Vagina (tissue), 2 donors: ENCODE results near the gene EDEM1.

Source experiments
- POLR2AphosphoS5 ChIP-seq, 2 donors: sonication (generic); formaldehyde crosslinking; IDR thresholded peaks; one replicate each; pipeline ENCODE4 v1.9.0; 2017; ENCODE audit warnings: antibody characterized with exemption in 2 of 2, mild to moderate bottlenecking in 2 of 2, low read depth in 1 of 2; ENCODE audit not compliant: insufficient read depth in 1 of 2
- TF ChIP-seq, protein P1 (sequence below), 3 experiments: fragments of 450-650 bp in 2 of 3; fragments of 200-600 bp in 1 of 3; sonication (generic) in 1 of 3; IDR thresholded peaks; one replicate each; pipeline ENCODE4 v1.5.1; 2017 to 2019; ENCODE audit warnings: antibody characterized with exemption in 3 of 3, mild to moderate bottlenecking in 2 of 3, moderate library complexity in 2 of 3

DNA sequence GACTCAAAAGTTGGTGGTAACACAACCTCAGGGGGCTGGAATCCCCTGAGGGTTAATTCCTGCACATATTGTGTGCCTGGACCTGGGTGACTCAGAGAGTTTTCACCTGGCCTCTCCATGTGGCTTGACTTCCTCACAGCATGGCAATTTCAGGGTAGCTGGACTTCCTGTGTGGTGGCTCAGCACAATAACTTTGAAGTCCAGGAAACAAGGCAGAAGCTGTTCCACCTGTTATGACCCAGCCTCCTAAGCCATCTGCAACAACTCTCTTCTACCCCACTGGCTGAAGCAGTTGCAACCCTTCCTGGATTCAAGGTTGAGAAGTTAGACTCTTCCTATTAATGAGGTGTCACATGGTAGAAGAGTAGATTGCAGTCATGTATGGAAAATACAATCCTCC, 58.4 kb downstream of the EDEM1 start:
- TF ChIP-seq POLR2AphosphoS5 (IDR thresholded peaks at IDR 0.05; ENCODE audit: insufficient read depth in 1 of 2, low read depth in 1 of 2), result no peak
- TF ChIP-seq, protein P1, sequence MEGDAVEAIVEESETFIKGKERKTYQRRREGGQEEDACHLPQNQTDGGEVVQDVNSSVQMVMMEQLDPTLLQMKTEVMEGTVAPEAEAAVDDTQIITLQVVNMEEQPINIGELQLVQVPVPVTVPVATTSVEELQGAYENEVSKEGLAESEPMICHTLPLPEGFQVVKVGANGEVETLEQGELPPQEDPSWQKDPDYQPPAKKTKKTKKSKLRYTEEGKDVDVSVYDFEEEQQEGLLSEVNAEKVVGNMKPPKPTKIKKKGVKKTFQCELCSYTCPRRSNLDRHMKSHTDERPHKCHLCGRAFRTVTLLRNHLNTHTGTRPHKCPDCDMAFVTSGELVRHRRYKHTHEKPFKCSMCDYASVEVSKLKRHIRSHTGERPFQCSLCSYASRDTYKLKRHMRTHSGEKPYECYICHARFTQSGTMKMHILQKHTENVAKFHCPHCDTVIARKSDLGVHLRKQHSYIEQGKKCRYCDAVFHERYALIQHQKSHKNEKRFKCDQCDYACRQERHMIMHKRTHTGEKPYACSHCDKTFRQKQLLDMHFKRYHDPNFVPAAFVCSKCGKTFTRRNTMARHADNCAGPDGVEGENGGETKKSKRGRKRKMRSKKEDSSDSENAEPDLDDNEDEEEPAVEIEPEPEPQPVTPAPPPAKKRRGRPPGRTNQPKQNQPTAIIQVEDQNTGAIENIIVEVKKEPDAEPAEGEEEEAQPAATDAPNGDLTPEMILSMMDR (IDR thresholded peaks at IDR 0.05), result no peak
